GM18507 (cell line): ENCODE results near the gene SLC27A4.

Experiments used
- DNase-seq: peaks from one replicate; pipeline ENCODE4 v3.0.0; 2011; ENCODE audit warnings: low read depth; ENCODE audit not compliant: insufficient read length; ENCODE audit errors: extremely low spot score
- FAIRE-seq: peaks from 2 replicates; lab custom pipeline; 2011; peaks lifted over from hg19 to GRCh38; lab: Jason Lieb, UNC

SLC27A4 gene

DNA sequence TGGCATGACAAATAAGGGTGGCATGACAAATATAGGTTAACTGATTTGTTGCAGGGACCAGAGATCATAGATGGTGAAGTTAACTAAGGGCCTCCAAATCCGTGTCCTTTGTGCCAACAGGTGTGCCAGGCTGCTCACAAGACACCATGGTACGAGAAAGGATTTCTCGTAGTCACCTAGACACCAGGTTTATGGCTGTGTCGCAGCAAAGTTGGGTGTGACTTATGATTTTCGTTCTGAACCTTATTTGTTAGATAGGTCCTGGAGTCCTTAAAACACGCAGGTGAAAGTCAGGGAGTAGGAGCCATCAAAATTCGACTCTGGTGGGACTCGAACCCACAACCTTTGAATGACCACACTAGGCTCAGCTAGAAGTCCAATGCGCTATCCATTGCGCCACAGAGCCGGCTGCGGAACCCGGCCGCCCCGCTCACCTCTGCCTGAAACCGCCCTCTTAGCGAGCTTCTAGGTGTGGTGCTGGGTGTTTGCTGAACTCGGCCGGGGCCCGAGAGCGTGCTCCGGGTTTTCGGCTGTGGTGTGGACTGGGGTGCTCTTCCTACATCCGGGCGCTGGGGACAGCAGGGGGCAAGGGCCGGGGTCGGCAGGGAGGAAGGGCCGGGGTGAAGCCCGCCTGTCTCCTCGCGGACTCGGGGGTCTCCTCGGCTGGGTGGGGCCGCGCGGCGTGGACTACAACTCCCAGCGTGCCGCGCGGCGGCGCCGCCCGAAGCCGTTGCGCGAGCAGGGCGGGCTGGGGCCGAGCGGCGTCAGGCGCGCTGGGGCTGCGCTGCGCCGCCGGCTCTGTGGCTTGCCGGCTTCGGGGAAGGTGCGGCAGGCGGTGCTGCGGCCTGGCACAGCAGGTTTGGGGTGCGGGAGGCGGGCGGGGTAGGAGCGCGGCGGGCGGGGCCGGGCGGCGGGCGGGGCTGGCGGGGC is at the start of gene SLC27A4:
SLC27A4 (plus strand) TSS at position 767 of the 930 bp plus-strand sequence. CDS start 2,606 bp downstream, outside the sequence.
- DNase-seq (peak; percentile 81), FAIRE-seq (peak; percentile 35)

DNA sequence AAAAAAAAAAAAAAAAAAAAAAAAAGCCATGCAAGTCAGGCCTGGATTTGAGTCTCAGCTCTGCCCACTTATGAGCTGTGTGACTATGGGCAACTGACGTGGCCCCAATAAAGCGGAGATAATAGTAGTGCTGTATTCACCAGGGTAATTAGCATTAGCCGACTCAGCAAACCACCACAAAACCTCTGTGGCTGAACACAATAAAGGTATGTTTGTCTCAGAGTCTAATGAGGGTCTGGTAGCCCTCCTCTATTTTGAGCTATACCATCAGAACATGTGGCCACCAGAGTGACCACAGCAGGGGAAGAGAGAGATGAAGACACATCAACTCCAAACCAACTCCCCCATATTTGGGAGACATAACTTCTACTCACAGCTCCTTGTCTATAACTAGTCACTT is 48.3 kb upstream of the SLC27A4 start:
- no peak for FAIRE-seq

DNA sequence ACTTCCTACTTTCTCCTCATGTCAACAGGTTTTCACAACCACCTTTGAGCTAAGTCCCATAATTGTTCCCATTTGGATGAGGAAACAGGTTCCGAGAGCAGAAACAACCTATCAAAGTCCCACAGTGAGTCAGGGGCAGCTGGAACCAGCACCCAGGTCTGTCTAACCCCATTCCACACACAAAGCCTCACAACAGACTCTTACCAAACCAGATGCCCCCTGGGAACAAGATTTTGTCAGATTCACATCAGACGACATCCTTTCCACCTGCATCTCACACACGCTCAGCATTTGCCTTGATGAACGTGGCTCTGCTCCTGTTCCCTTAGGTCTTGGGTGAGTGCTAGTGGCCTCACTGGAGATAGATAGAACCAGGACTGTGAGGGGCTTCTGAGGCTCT is 47.2 kb upstream of the SLC27A4 start:
- DNase-seq, result no peak

More for the DNA sequence above, 48.3 kb upstream of the SLC27A4 start:
- DNase-seq, result no peak

DNA sequence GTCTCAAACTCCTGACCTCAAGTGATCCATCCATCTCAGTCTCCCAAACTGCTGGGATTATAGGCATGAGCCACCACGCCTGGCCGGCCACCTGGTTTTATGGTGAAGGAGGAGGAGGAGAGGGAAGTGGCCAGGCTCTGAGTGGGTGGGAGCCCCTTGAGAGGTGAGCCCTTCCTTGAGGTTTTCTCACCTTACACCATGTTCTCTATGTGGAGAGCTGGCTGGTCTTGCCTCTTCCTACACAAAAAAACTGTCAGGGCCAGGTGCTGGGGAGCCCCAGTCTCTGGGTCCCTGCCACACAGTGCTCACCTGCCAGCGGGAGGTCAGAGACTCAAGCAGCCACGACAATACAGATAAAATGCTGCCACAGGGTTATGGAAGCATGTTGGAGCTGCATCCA is 46.2 kb upstream of the SLC27A4 start:
- FAIRE-seq (no peak), DNase-seq (no peak)

More for the DNA sequence above, 47.2 kb upstream of the SLC27A4 start:
- no peak for FAIRE-seq

DNA sequence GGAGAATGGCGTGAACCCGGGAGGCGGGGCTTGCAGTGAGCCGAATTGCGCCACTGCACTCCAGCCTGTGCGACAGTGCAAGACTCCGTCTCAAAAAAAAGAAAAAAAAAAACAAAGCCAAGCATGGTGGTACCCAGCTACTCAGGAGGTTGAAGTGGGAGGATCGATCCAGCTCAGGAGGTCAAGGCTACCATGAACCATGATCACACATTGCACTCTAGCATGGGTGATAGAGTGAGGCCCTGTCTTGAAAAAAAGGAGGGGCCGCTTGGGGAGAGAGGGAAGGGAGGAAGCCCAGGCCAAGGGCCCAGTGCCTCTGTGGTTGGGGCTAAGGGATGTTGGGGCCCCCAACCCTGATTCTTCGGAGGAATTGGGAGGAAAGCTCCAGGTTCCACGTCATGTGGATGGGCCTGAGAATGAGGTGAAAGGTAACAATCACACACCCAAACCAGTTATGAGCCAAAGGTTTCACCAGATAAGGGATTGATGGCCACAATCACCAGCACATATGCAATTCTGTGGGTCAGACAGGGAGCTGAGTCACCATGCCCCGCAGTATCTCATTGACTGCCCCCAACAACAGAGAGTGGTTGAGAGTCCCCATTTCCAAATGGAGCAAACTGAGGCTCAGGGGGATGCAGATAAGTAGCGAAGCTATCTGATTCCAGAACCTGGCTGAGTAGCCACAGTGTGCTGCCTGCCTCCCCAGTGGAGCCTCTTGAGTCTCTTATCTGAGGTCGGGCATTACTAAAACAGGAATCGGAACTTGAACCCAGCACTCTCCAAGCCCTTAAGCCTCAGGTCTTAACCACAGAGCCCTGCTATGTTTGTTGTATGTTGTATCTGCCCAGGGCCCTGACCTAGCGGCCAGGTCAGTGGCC is 43.7 kb upstream of the SLC27A4 start:
- no peak for FAIRE-seq
- no peak for DNase-seq

DNA sequence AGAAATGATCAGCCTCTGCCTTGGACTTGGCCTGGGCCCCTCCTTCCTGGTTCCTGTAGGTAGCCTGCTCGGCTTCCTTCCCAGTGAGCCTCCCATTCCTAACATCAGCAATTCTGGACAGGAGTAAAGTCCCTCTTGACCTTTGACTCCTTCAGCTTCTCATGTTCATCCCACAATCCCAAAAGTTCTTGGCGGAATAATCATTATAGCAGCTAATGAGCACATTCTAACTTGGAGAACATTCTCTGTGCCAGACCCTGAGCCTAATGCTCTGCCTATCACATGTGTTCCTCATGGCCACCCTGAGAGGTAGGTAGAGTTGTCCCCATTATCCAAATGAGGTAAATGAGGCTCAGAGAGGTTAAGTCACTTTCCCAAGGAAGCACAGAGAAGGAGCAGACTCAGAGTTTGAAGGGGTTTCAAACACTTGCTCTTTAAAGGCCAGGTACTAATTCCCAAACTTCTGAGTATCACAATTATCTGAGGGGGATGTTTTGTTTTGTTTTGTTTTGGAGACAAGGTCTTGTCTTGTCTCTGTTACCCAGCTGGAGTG is 43.0 kb upstream of the SLC27A4 start:
- no peak for DNase-seq
- no peak for FAIRE-seq

DNA sequence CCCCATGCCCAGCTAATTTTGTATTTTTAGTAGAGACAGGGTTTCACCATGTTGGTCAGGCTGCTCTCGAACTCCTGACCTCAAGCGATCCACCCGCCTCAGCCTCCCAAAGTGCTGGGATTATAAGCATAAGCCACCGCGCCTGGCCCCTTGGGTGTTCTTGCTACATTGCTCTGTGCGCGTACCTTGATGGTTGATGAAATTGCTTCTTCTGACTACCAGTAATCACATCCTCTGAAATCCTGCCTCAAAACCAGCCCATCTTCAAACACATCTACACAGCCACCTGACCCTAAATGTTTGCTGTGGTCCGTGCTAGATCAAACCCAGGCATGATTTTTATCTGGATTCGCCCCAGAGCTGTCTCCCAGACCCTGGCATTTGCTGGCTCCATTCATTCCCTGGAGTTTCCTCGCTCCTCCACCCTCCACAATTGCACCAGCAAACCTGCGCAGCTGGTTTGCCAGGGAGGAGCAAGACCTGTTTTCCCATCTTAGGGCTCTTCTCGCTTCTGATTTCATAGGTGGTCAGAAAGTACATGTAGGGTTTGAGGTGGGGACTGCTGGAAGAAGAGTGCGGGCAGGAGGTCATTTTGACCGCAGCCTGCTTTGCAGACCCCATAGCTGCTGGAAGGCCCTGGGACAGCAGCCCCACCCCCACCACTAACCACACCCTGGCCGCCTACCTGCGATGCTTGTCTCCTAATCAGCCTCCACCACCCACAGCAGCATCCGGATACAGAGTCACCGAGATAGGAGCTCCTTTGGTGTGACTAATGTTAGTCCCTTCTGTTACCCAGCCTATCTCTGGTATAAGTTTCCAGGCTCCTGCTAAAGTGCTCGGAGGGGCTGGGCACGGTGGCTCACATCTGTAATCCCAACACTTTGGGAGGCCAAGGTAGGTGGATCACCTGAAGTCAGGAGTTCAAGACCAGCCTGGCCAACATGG is 41.5 kb upstream of the SLC27A4 start:
- DNase-seq (no peak), FAIRE-seq (no peak)

DNA sequence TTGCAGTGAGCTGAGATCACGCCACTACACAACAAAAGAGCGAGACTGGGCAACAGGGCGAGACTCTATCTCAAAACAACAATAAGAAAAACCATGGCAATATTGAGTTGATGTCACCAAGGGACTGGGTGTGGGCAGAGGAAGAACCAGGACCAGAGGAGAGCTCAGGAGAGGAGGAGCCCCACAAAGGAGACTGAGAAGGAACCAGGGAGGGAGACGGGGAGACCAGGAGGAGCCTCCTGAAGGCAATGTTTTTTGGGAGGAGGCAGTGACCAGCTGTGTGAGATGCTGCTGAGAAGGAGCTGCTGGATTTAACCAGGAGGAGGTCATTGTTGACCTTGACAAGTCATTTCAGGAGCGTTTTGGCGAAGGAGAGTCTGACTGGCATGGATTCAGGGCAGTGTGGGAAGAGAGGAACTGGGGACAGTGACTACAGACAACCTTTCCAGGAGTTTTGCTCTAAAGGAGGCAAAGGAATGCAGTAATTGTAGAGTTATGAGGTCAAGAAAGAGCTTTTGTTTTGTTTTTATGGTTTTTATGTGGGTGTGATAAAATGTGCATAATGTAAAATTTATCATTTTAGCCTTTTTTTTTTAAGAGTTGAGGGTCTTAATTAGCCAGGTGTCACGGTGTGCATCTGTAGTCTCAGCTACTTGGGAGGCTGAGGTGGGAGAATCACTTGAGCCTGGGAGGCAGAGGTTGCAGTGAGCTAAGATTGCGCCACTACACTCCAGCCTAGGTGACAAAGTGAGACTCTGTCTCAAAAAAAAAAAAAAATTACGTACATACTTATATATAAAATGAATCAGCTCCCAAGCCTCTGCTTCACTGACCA is 36.0 kb upstream of the SLC27A4 start:
- FAIRE-seq, result no peak
- DNase-seq, result no peak

DNA sequence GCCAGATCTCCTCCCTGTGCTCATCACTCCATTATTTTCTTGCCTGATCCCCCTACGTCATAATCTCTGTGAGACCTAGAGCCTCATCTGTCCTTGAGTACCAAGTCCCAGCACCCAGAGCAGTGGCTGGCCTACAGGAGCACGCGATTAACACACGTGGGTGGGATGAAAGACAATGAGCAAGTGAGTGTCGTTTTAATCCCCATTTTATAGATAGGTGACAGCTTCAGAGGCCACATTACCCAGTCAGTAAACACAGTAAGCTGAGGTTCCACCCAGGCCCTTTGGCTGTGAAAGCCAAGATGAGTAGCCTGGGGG is 35.4 kb upstream of the SLC27A4 start:
- FAIRE-seq, result no peak
- no peak for DNase-seq

DNA sequence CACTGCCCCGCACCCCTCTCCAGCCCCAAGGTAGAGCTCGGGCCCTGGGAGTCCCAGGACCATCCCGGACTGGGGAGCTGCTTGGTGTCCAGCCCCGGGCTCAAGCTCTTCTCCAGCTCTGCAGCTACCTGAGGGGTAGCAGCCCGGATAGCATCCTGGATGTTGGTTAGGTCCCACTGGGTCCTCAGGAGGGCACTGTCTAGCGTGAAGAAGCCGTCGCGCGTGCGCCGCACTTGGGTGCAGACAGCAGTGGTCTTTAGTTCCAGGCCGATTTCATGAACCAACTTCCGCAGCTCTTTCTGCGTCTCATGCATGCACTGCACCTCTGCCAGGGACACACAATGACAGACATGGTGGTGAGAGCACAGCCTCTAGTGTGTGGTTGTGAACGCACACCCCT is 30.8 kb upstream of the SLC27A4 start:
- DNase-seq (no peak), FAIRE-seq (no peak)

DNA sequence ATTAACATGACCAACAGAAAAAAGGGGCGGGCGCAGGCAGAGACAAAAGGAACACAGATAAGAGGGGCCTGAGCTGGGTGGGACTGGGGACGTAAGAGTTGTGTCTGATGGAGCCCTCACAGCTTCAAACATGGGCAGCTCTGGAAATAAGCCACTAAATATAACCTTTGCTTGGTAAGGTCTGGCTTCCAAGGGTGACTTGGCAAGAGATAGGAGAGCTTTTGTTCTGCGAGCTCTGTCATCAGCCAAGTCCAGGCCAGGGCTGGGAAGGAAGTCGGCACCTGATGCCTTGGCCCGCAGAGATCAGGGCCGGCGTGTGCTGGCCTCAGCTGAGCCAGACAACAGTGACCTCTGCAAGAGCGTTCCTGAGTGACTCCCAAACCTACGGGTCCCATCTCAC is 29.9 kb upstream of the SLC27A4 start:
- no peak for FAIRE-seq
- no peak for DNase-seq

DNA sequence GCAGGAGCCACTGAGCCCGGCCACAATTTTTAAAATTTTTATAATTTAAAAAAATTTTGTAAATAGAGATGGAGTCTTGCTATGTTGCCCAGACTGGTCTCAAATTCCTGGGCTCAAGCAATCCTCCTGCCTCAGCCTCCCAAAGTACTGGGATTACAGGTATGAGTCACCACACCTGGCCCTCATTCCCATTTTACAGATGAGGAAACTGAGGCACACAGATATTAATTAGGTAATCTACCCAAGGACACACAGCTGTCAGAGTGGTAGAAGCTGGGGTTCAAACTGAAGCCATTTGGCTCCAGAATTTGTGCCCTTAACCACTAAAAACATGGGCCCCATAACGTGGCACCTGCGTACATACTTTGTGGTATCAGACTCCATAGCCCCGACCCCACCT is 25.6 kb upstream of the SLC27A4 start:
- no peak for FAIRE-seq
- DNase-seq, result no peak

DNA sequence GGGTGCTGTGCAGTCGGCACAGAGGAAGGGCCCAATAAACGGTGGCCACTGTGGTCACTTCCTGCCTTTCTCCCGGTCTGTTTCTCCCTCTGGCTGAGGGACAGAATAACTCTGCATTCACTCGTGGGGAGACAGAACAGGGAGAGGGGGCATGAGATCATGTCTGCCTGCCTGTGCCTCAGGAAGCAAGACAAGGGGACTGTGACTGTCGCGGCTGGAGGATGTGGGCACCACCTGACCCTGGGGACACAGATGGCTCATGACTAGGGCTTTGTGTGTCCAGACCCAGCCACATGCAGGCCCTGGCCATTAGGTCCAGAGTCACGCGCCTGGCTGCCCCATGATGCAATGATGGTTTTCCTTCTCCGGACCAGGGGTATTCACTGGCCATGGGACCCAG is 23.9 kb upstream of the SLC27A4 start:
- DNase-seq, result no peak
- no peak for FAIRE-seq

DNA sequence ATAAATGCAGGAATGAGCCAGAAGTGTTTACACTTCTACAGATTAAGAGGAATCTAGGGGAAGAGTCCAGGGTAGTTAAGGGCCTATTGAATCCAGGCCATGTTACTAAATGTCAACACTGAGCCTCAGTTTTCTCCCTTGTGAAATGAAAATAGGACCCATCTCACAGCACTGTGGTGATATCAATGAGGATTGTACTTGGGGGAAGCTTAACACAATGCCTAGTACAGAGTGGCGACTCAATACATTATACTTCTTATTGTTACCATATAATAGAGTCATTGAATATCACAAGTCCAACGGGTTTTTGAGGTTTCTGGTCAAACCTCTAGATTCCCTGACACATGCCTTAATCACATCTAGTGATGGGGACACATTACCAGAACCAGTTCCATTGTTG is 22.7 kb upstream of the SLC27A4 start:
- DNase-seq (no peak), FAIRE-seq (no peak)

DNA sequence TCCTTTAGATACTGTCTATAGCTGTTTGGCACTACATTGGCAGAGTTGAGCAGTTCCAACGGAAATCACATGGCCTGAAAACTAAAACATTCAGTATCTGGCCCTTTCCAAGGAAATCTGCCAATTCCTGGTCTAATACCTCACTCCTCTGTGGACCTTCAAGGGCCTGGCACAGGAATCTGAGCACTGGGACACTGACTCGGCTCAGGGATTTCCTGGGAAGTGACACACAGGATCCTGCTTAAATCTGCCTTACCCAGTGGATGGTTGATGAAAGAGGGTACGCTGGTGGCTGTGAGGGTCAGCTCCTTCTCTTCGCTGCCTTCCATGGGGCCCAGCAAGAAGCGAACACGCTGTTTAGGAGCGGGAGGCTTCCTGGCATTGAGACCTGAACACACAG is 19.0 kb upstream of the SLC27A4 start:
- DNase-seq (no peak), FAIRE-seq (no peak)

DNA sequence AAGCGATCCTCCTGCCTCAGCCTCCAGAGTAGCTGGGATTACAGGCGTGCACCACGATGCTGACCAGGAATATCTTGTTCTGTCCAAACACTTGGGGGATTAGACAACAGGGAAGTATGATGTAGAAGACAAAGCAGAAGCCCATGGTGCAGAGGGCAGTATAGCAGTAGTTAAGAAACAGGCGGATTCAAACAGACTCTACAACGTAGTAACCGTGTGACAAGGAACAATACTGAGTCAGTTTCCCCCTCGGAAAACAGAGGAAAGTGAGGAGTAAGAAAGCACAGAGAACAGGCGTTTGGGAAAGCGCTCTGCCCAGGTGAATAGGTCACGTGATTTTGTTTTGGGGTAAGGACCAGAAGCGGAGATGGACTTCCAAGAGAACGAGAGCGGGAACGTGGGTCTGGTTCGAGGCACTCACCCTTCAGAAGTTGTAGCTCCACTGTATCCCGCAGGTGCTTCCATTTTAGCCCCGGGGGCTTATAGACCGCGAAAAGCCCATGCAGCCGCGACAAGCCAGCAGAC is 18.4 kb upstream of the SLC27A4 start:
- FAIRE-seq, result no peak
- DNase-seq, result no peak

DNA sequence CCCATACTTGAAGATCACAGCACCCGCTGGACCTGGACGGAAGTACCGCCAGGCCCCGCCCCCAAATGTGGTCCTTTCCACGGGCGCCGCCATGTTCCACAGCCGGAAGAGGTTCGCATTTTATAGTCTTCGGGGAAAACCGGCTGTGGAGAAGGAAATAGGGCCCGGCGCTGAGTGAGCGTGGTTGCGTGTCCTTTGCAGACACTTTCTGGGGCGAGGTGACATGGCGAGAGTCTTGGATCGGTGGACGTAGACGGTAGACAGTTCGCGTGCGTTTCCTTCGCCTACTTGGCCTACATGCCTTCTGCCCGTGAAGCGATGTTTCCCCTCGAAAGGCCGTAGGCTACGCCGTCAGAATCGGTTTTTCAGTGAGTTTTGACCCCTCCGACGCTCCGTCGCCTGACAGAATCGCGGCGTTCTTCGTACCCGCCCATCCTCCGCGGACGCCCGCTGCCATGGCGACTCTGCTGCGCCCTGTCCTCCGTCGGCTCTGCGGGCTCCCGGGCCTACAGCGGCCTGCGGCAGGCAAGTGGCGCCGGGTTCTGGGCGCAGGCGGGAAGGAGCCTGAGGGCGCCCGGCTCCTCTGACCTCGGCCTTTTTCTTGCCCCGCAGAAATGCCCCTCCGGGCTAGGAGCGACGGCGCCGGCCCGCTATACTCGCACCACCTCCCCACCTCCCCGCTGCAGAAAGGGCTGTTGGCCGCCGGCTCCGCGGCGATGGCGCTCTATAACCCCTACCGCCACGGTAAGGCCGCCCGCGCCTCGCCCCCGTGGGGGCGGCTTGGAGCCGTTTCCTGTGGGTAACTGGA is 17.7 kb upstream of the SLC27A4 start, which contains the start of the genes COQ4 and TRUB2:
COQ4 (plus strand) TSS at position 436 of the 808 bp plus-strand sequence; CDS start at position 456, 20 bp downstream.
TRUB2 (minus strand) TSS at position 44 of the 808 bp plus-strand sequence; CDS start at position 5, 39 bp downstream.
- DNase-seq (peak; percentile 95), FAIRE-seq (peak; percentile 67)
